CD4-positive, alpha-beta memory T cell (primary cell): ENCODE results near the gene PLCG1. TPM values are rescaled to one million over a fixed set of nuclear protein-coding genes. Genes with fewer than 3 reads are reported as not detected.

Experiments used
- CTCF ChIA-PET: fragments of 350-600 bp; sonication (Branson Sonifier 250); formaldehyde crosslinking; loops from one replicate; lab custom pipeline; 2021; ENCODE audit warnings: inconsistent platforms; ENCODE audit not compliant: partially characterized antibody; lab: Charles Lee
- POLR2A ChIA-PET: fragments of 350-600 bp; sonication (Branson Sonifier 250); formaldehyde crosslinking; loops from one replicate; lab custom pipeline; 2021; ENCODE audit not compliant: partially characterized antibody; lab: Charles Lee
- DNase-seq, 5 donors: peaks; one replicate each; pipeline versions ENCODE4 v3.0.0 to v3.0.0-alpha.2; 2020 to 2022; ENCODE audit warnings: mixed read lengths in 1 of 5
- H3K27ac ChIP-seq: one replicate; pipeline ENCODE4 v1.7.0; 2013; ENCODE audit warnings: low read depth, low read length
- H3K27me3 ChIP-seq: 2 replicates; pipeline ENCODE4 v1.7.0; 2013; ENCODE audit warnings: mild to moderate bottlenecking, low read length, moderate library complexity; ENCODE audit not compliant: insufficient read depth
- H3K36me3 ChIP-seq: 2 replicates; pipeline ENCODE4 v1.7.0; 2013; ENCODE audit warnings: mild to moderate bottlenecking, low read length, moderate library complexity; ENCODE audit not compliant: insufficient read depth
- H3K4me1 ChIP-seq: 2 replicates; pipeline ENCODE4 v1.7.0; 2013; ENCODE audit warnings: mild to moderate bottlenecking, low read length, moderate library complexity; ENCODE audit not compliant: insufficient read depth
- H3K4me3 ChIP-seq, 2 donors: one replicate each; pipeline ENCODE4 v1.7.0; 2013; ENCODE audit warnings: low read length in 2 of 2, mild to moderate bottlenecking in 1 of 2
- H3K9me3 ChIP-seq, 2 donors: one replicate each; pipeline ENCODE4 v1.7.0; 2013; ENCODE audit warnings: low read length in 2 of 2, control low read depth in 1 of 2; ENCODE audit not compliant: control insufficient read depth in 1 of 2
- H3K27ac Mint-ChIP-seq, 7 donors: one replicate each; pipeline ENCODE4 v1.8.0; 2020 to 2021; ENCODE audit warnings: mixed read lengths in 7 of 7, mild to moderate bottlenecking in 6 of 7, inconsistent platforms in 3 of 7, moderate library complexity in 3 of 7
- H3K27me3 Mint-ChIP-seq, 2 donors: one replicate each; pipeline ENCODE4 v1.8.0; 2020 to 2021; ENCODE audit warnings: mixed read lengths in 2 of 2
- H3K36me3 Mint-ChIP-seq, 2 donors: one replicate each; pipeline ENCODE4 v1.8.0; 2020 to 2021; ENCODE audit warnings: mixed read lengths in 2 of 2, inconsistent platforms in 1 of 2, mild to moderate bottlenecking in 1 of 2
- H3K4me1 Mint-ChIP-seq, 4 donors: one replicate each; pipeline ENCODE4 v1.8.0; 2020 to 2021; ENCODE audit warnings: mixed read lengths in 4 of 4, mild to moderate bottlenecking in 1 of 4
- H3K4me3 Mint-ChIP-seq, 8 donors: one replicate each; pipeline ENCODE4 v1.8.0; 2020 to 2021; ENCODE audit warnings: mixed read lengths in 8 of 8, mild to moderate bottlenecking in 7 of 8, moderate library complexity in 6 of 8, inconsistent platforms in 3 of 8
- H3K9me3 Mint-ChIP-seq, 8 donors: one replicate each; pipeline ENCODE4 v1.8.0; 2020 to 2021; ENCODE audit warnings: mixed read lengths in 8 of 8, mild to moderate bottlenecking in 5 of 8, inconsistent platforms in 3 of 8, moderate library complexity in 1 of 8
- intact Hi-C: fragments of 100-400 bp; cut with micrococcal nuclease; formaldehyde crosslinking; loops from one replicate; pipeline ENCODE4 v1.15.1; 2023
- polyA plus RNA-seq, 2 donors: library from polyadenylated mRNA; unstranded; fragments of 300-500 nt; fragmentation: Illumina TruSeq; gene quantifications; one replicate each; pipeline ENCODE4 v1.2.3, GENCODE V29; 2021
- total RNA-seq, 2 experiments: library from RNA; stranded (reverse); gene quantifications; one replicate each; pipeline ENCODE4 v1.2.3, GENCODE V29; 2021

Gene PLCG1
- total and polyA plus RNA-seq, 4 experiments from 2014 or later, result 22.8 to 320 (median 194) TPM

DNA sequence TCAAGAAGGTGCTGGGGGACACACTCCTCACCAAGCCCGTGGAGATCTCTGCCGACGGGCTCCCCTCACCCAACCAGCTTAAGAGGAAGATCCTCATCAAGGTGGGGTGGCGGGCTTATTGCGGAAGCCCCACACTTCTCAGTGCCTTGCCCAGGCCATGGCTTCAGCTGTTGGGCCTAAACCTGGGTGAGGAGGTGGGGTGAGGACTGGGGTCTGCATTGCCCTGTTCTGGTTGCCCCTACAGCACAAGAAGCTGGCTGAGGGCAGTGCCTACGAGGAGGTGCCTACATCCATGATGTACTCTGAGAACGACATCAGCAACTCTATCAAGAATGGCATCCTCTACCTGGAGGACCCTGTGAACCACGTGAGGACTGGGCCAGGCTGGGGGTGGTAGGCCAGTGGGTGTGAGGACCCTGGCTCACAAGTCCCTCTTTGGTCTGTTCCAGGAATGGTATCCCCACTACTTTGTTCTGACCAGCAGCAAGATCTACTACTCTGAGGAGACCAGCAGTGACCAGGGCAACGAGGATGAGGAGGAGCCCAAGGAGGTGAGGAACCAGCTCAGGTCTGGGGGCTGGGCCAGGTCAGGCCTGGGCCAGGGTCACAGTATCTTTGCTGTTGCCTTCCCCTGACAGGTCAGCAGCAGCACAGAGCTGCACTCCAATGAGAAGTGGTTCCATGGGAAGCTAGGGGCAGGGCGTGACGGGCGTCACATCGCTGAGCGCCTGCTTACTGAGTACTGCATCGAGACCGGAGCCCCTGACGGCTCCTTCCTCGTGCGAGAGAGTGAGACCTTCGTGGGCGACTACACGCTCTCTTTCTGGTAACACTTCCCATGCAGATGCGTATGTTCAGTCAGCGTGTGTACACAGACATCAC is 27.9 kb downstream of the PLCG1 start:
- Histone ChIP-seq H3K4me1 (peaks cover 40% of the 10 kb centered on the region), H3K27ac (peak overlapping the region; percentile 17), H3K36me3 (peaks cover 88% of the 10 kb centered on the region), H3K4me3 (no peak overlapping the region), H3K9me3 (no peaks in the 10 kb centered on the region), H3K27me3 (no peaks in the 10 kb centered on the region)
- intact Hi-C loops, result no loop called here
- Mint-ChIP-seq H3K4me1 (peaks cover 25 to 66% (median 43%) of the 10 kb centered on the region in 4 donors), H3K27me3 (no peaks in the 10 kb centered on the region), H3K36me3 (peaks cover 49 to 86% of the 10 kb centered on the region in 2 donors), H3K4me3 (no peak overlapping the region), H3K27ac (peak overlapping the region in 5 of 7 donors; percentile 13 to 98 (median 67)), H3K9me3 (no peaks in the 10 kb centered on the region)
- CTCF ChIA-PET, result interaction anchor here (1.0 to 4.2 kb wide), 4 partner anchors 8 to 66 kb away, joined by 3 to 19 read pairs (median 4); no protein-coding TSS in a partner anchor
- POLR2A ChIA-PET, result interaction anchor here (8.8 kb wide), 1 partner anchor 7 kb away, joined by 70 read pairs; no protein-coding TSS in a partner anchor
- DNase-seq, result no peak

DNA sequence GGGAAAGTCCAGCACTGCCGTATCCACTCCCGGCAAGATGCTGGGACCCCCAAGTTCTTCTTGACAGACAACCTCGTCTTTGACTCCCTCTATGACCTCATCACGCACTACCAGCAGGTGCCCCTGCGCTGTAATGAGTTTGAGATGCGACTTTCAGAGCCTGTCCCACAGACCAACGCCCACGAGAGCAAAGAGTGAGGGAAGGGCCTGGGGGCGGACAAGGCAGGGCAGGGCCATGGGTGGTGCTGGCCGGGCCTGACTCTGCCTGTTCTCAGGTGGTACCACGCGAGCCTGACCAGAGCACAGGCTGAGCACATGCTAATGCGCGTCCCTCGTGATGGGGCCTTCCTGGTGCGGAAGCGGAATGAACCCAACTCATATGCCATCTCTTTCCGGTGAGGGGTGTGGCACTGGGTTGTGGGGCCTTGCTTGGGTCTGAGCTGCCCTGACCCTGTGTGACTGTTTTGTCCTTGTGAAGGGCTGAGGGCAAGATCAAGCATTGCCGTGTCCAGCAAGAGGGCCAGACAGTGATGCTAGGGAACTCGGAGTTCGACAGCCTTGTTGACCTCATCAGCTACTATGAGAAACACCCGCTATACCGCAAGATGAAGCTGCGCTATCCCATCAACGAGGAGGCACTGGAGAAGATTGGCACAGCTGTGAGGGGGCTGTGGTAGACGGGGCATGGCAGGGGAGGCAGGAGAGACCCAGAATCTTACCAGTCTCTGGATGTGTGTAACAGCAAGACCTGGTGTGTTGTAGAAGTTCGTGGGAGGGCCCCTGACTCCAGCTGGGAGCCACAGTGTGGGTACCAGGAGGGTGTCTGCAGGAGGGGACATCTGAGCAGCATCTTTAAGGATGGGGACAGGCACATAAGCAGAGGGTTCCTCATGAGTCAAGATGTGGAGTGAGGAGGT is 29.1 kb downstream of the PLCG1 start:
- no peak overlapping the region for H3K4me3 ChIP-seq
- no peaks in the 10 kb centered on the region for H3K27me3 ChIP-seq
- Mint-ChIP-seq H3K27ac (peak overlapping the region; percentile 51 to 98 (median 79)), H3K4me1 (peaks cover 15 to 64% (median 37%) of the 10 kb centered on the region in 4 donors), H3K4me3 (no peak overlapping the region), H3K36me3 (peaks cover 50 to 86% of the 10 kb centered on the region in 2 donors), H3K9me3 (no peaks in the 10 kb centered on the region), H3K27me3 (no peaks in the 10 kb centered on the region)
- H3K9me3 ChIP-seq, result no peaks in the 10 kb centered on the region
- peaks cover 28% of the 10 kb centered on the region for H3K4me1 ChIP-seq
- intact Hi-C loops, result no loop called here
- DNase-seq, result no peak
- peaks cover 91% of the 10 kb centered on the region for H3K36me3 ChIP-seq
- peak overlapping the region; percentile 29 for H3K27ac ChIP-seq
- POLR2A ChIA-PET, result interaction anchor here (0.5 to 8.8 kb wide), 4 partner anchors 9 to 93 kb away, joined by 3 to 70 read pairs (median 8); partner anchors contain the start of gene PLCG1
- CTCF ChIA-PET, result interaction anchor here (1.2 to 4.2 kb wide), 5 partner anchors 9 to 173 kb away, joined by 3 to 19 read pairs (median 10); no protein-coding TSS in a partner anchor

DNA sequence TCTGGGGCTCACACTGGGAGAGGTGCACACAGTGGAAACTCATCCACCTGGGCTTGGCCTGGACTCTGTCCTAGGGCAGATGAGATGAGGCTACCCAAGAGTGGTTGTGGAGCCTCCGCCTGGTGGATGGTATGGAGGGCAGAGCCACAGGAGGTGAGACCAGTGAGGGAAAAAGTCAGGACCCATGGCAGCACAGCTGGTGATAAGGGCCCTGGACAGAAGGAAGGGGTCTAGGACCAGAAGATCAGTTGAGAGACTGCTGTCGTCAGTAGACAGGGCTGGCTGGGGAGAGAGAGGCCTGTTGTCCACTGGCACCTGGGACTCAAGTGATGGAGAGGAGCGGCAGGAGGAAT is 29.8 kb downstream of the PLCG1 start:
- Mint-ChIP-seq H3K4me3 (no peak overlapping the region), H3K27me3 (no peaks in the 10 kb centered on the region), H3K4me1 (peaks cover 10 to 62% (median 35%) of the 10 kb centered on the region in 4 donors), H3K36me3 (peaks cover 51 to 87% of the 10 kb centered on the region in 2 donors), H3K9me3 (no peaks in the 10 kb centered on the region), H3K27ac (peak overlapping the region; percentile 51 to 98 (median 80))
- DNase-seq, result no peak
- H3K9me3 ChIP-seq, result no peaks in the 10 kb centered on the region
- H3K4me1 ChIP-seq, result peaks cover 22% of the 10 kb centered on the region
- ChIA-PET CTCF (interaction anchor here (1.8 to 2.8 kb wide), 3 partner anchors 9 to 172 kb away, joined by 4 to 11 read pairs (median 10); no protein-coding TSS in a partner anchor), POLR2A (interaction anchor here (1.0 to 8.8 kb wide), 3 partner anchors 9 to 30 kb away, joined by 5 to 70 read pairs (median 11); partner anchors contain the start of gene PLCG1)
- peaks cover 96% of the 10 kb centered on the region for H3K36me3 ChIP-seq
- H3K27ac ChIP-seq, result peak overlapping the region; percentile 29
- no peak overlapping the region for H3K4me3 ChIP-seq
- intact Hi-C loops, result no loop called here
- no peaks in the 10 kb centered on the region for H3K27me3 ChIP-seq

- Histone ChIP-seq H3K9me3 (no peaks in the 10 kb centered on the region), H3K36me3 (peaks cover 96% of the 10 kb centered on the region), H3K4me3 (no peak overlapping the region), H3K4me1 (peaks cover 16% of the 10 kb centered on the region), H3K27ac (peak overlapping the region; percentile 22), H3K27me3 (no peaks in the 10 kb centered on the region)
- peaks cover 5 to 58% (median 32%) of the 10 kb centered on the region in 4 donors for H3K4me1 Mint-ChIP-seq
- no peaks in the 10 kb centered on the region for H3K9me3 Mint-ChIP-seq
- intact Hi-C loops, result no loop called here
- H3K27me3 Mint-ChIP-seq, result no peaks in the 10 kb centered on the region
- H3K4me3 Mint-ChIP-seq, result no peak overlapping the region
- ChIA-PET POLR2A (interaction anchor here (1.0 to 8.8 kb wide), 3 partner anchors 10 to 30 kb away, joined by 5 to 70 read pairs (median 11); partner anchors contain the start of gene PLCG1), CTCF (interaction anchor here (1.8 to 2.8 kb wide), 3 partner anchors 10 to 172 kb away, joined by 4 to 11 read pairs (median 10); no protein-coding TSS in a partner anchor)
- no peak for DNase-seq
- peak overlapping the region; percentile 36 to 98 (median 73) for H3K27ac Mint-ChIP-seq
- H3K36me3 Mint-ChIP-seq, result peaks cover 51 to 85% of the 10 kb centered on the region in 2 donors
Measured at GRCh38 chr20:41167481-41168253, 30.3 kb downstream of the PLCG1 start.

DNA sequence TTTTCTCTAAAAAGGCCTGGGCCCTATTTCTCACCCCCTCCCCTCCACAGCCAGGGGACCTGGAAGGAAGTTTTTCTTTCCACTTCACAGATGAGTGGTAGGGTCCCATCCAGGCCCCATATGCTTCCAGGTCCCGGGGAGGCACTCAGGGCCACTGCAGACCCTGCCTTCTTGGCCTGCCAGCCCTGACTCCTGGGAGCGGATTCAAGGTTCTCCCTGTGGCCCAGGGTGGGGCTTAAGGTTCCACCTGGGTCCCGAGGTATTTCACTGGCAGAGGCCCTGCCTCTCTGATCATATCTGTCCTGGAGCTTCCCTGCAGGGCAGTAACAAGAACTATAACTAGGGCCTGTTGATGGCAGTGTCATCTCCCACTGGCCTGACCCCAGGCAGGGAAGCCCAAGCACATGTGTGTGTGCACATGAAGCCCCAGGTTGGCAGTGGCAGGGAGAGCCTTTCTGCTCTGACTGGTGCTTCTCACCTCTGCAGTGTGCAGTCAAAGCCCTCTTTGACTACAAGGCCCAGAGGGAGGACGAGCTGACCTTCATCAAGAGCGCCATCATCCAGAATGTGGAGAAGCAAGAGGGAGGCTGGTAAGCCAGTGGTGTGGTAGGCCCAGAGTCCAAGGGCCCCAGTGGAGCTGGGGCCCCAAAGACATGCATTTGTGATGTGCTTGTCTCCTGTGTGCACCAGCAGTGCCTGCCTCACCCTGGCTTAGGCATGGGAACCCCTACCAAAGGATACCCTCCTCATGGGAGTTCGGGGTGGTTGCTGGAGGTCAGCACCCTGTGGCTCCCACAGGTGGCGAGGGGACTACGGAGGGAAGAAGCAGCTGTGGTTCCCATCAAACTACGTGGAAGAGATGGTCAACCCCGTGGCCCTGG is 31.2 kb downstream of the PLCG1 start:
- Histone ChIP-seq H3K27me3 (no peaks in the 10 kb centered on the region), H3K36me3 (peaks cover 96% of the 10 kb centered on the region), H3K27ac (peak overlapping the region; percentile 22), H3K4me1 (peaks cover 10% of the 10 kb centered on the region), H3K9me3 (no peaks in the 10 kb centered on the region), H3K4me3 (no peak overlapping the region)
- POLR2A ChIA-PET, result interaction anchor here (1.2 to 8.8 kb wide), 3 partner anchors 11 to 33 kb away, joined by 4 to 70 read pairs (median 11); partner anchors contain the start of gene PLCG1
- peak overlapping the region; percentile 51 to 98 (median 67) for H3K27ac Mint-ChIP-seq
- peaks cover 57 to 91% of the 10 kb centered on the region in 2 donors for H3K36me3 Mint-ChIP-seq
- no peaks in the 10 kb centered on the region for H3K27me3 Mint-ChIP-seq
- DNase-seq, result no peak
- CTCF ChIA-PET, result interaction anchor here (1.8 to 2.8 kb wide), 3 partner anchors 11 to 34 kb away, joined by 10 to 16 read pairs (median 11); no protein-coding TSS in a partner anchor
- H3K9me3 Mint-ChIP-seq, result no peaks in the 10 kb centered on the region
- H3K4me1 Mint-ChIP-seq, result peaks cover 4 to 59% (median 28%) of the 10 kb centered on the region in 4 donors
- intact Hi-C loops, result no loop called here
- H3K4me3 Mint-ChIP-seq, result no peak overlapping the region
